CD4-positive, alpha-beta T cell treated with Interleukin-21 for 1 hour (primary cell): ENCODE measurements around the gene MACROD2.
"Not testable (repeated sequence)": the region's sequence is repeated elsewhere in the genome, so short reads cannot be mapped to it uniquely, and the experiment has no call there.

ENCODE experiments used
- DNase-seq: peaks from one replicate; pipeline ENCODE4 v3.0.0-alpha.2; 2020

Gene MACROD2

GRCh38 chr20:14418376-14418775, 423.1 kb downstream of the MACROD2 start:
- DNase-seq: no peak

GRCh38 chr20:14422892-14423291, 427.6 kb downstream of the MACROD2 start:
- no peak for DNase-seq

GRCh38 chr20:14431568-14431967, 436.3 kb downstream of the MACROD2 start:
- no peak for DNase-seq

- DNase-seq: no peak
Observed at GRCh38 chr20:14432085-14432484, 436.8 kb downstream of the MACROD2 start.

- DNase-seq: no peak
Observed at GRCh38 chr20:14432597-14432996, 437.3 kb downstream of the MACROD2 start.

- no peak for DNase-seq
Observed at GRCh38 chr20:14434384-14435136, 439.2 kb downstream of the MACROD2 start.

GRCh38 chr20:14441201-14441600, 445.9 kb downstream of the MACROD2 start:
- DNase-seq: no peak

GRCh38 chr20:14444106-14444505, 448.8 kb downstream of the MACROD2 start:
- no peak for DNase-seq

- DNase-seq: no peak
Observed at GRCh38 chr20:14445310-14445709, 450.0 kb downstream of the MACROD2 start.

- DNase-seq: no peak
Observed at GRCh38 chr20:14445902-14446301, 450.6 kb downstream of the MACROD2 start.

GRCh38 chr20:14446446-14446845, 451.1 kb downstream of the MACROD2 start:
- no peak for DNase-seq

GRCh38 chr20:14449323-14449722, 454.0 kb downstream of the MACROD2 start:
- DNase-seq: no peak

- no peak for DNase-seq
Observed at GRCh38 chr20:14450256-14450655, 454.9 kb downstream of the MACROD2 start.

GRCh38 chr20:14451458-14451857, 456.1 kb downstream of the MACROD2 start:
- no peak for DNase-seq

GRCh38 chr20:14453259-14453658, 457.9 kb downstream of the MACROD2 start:
- no peak for DNase-seq

- no peak for DNase-seq
Observed at GRCh38 chr20:14454296-14454695, 459.0 kb downstream of the MACROD2 start.

- not testable (repeated sequence) for DNase-seq
Observed at GRCh38 chr20:14467104-14467827, 471.9 kb downstream of the MACROD2 start.

GRCh38 chr20:14470231-14470899, 475.0 kb downstream of the MACROD2 start:
- no peak for DNase-seq

- no peak for DNase-seq
Observed at GRCh38 chr20:14470977-14471661, 475.8 kb downstream of the MACROD2 start.

- DNase-seq: no peak
Observed at GRCh38 chr20:14477125-14477524, 481.8 kb downstream of the MACROD2 start.

- no peak for DNase-seq
Observed at GRCh38 chr20:14478126-14478525, 482.8 kb downstream of the MACROD2 start.

GRCh38 chr20:14481863-14482262, 486.5 kb downstream of the MACROD2 start:
- DNase-seq: no peak

GRCh38 chr20:14488212-14488611, 492.9 kb downstream of the MACROD2 start:
- DNase-seq: no peak
